Tibial artery (tissue), 4 donors: Measurements from ENCODE around the gene GSTT2B.
"Not testable (repeated sequence)": the region's sequence is repeated elsewhere in the genome, so short reads cannot be mapped to it uniquely, and the experiment has no call there.

Experiments used
- DNase-seq, 2 donors: peaks; one replicate each; pipeline ENCODE4 v3.0.0-alpha.2; 2019
- H3K27ac ChIP-seq, 2 donors: fragments of 200-600 bp; sonication (generic) in 1 of 2; 1 replicate in 1 of 2; 2 replicates in 1 of 2; pipeline ENCODE4 v1.5.1; 2018 to 2019; ENCODE audit warnings: mild to moderate bottlenecking in 1 of 2
- H3K27me3 ChIP-seq, 2 donors: fragments of 200-600 bp; sonication (generic) in 1 of 2; one replicate each; pipeline versions ENCODE4 v1.5.1 to v1.6.0; 2016 to 2019
- H3K36me3 ChIP-seq, 3 donors: fragments of 200-600 bp; sonication (generic) in 2 of 3; one replicate each; pipeline ENCODE4 v1.5.1; 2016 to 2019; ENCODE audit warnings: mild to moderate bottlenecking in 2 of 3
- H3K4me1 ChIP-seq, 4 donors: fragments of 200-600 bp; sonication (generic) in 2 of 4; 1 replicate in 3 of 4; 2 replicates in 1 of 4; pipeline ENCODE4 v1.5.1; 2016 to 2019
- H3K4me3 ChIP-seq, 2 donors: fragments of 200-600 bp; sonication (generic) in 1 of 2; 1 replicate in 1 of 2; 2 replicates in 1 of 2; pipeline ENCODE4 v1.5.1; 2018 to 2019; ENCODE audit warnings: mild to moderate bottlenecking in 2 of 2
- H3K9me3 ChIP-seq, 3 donors: fragments of 200-600 bp; sonication (generic) in 1 of 3; one replicate each; pipeline ENCODE4 v1.5.1; 2016 to 2019
- intact Hi-C: fragments of 100-400 bp; cut with DNase I; formaldehyde crosslinking; loops from one replicate; pipeline ENCODE4 v1.15.0; 2023; ENCODE audit warnings: low total_unique reads
- TF ChIP-seq, protein P1 (sequence below), 2 experiments: fragments of 200-600 bp in 1 of 2; fragments of 450-650 bp in 1 of 2; IDR thresholded peaks; one replicate each; pipeline ENCODE4 v1.5.1; 2017 to 2019; ENCODE audit warnings: antibody characterized with exemption in 2 of 2, mild to moderate bottlenecking in 1 of 2, moderate library complexity in 1 of 2

GSTT2B gene

GRCh38 chr22:23961084-23961771, at the start of gene GSTT2B:
GSTT2B (minus strand) TSS chr22:23961195; CDS start chr22:23961131, 64 bp downstream.
- H3K36me3 ChIP-seq, H3K27me3 ChIP-seq, DNase-seq, H3K9me3 ChIP-seq, intact Hi-C loops, H3K4me1 ChIP-seq, H3K27ac ChIP-seq: not testable (repeated sequence)
- peak within 1 kb of the TSS in 1 of 2 donors; percentile 40 for H3K4me3 ChIP-seq

GRCh38 chr22:24010018-24010391, 49.0 kb upstream of the GSTT2B start:
- no peak overlapping the region for H3K27ac ChIP-seq

DNA sequence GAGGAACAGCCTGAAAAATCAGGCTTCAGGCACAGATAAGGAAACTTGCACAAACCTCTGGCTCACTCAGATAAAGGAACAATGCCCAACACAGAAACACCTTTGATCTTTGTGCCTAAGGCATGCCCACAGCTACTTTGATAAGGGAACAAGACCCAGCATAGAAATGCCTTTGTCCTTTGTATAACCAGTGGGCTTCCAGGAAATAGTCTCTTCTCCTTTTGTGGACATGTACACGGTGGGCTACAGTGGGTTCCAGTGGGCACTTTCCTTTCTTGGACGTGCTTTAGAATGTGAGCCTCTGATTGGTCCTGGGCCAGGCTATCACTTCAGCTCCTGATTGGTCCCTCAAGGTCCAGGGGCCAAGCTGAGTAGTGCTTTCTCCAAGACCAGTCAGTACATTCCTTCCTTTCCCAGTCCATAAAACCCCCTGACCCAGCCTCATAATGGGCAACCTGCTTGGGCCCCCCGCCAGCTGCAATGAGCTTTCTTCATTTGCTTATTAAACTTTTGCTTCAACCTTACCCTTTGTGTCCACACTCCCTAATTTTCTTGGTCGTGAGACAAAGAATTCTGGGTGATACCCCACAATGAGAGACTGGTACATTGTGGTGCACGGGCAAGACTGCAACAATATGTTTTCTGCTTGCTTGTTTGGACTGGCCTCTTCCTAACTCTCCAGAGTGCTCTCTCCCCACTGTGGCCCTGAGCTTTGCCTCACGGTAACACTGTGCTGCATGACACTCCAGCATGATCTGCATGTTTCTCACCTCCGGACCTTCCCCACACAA, 48.4 kb upstream of the GSTT2B start:
- no peak overlapping the region for H3K27ac ChIP-seq
- H3K4me1 ChIP-seq: peaks cover 0 to 35% (median 26%) of the 10 kb centered on the region in 4 donors
- no peaks in the 10 kb centered on the region for H3K27me3 ChIP-seq
- TF ChIP-seq, protein P1, sequence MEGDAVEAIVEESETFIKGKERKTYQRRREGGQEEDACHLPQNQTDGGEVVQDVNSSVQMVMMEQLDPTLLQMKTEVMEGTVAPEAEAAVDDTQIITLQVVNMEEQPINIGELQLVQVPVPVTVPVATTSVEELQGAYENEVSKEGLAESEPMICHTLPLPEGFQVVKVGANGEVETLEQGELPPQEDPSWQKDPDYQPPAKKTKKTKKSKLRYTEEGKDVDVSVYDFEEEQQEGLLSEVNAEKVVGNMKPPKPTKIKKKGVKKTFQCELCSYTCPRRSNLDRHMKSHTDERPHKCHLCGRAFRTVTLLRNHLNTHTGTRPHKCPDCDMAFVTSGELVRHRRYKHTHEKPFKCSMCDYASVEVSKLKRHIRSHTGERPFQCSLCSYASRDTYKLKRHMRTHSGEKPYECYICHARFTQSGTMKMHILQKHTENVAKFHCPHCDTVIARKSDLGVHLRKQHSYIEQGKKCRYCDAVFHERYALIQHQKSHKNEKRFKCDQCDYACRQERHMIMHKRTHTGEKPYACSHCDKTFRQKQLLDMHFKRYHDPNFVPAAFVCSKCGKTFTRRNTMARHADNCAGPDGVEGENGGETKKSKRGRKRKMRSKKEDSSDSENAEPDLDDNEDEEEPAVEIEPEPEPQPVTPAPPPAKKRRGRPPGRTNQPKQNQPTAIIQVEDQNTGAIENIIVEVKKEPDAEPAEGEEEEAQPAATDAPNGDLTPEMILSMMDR (IDR thresholded peaks at IDR 0.05): no peak
- H3K36me3 ChIP-seq: no peaks in the 10 kb centered on the region
- H3K4me3 ChIP-seq: no peak overlapping the region
- no peak for DNase-seq
- intact Hi-C loops: loop anchor here (5.0 kb wide), 1 partner anchor 48 kb away; no protein-coding TSS in a partner anchor
- no peaks in the 10 kb centered on the region for H3K9me3 ChIP-seq

More at GRCh38 chr22:24010018-24010391, 49.0 kb upstream of the GSTT2B start:
- no peak for DNase-seq
- TF ChIP-seq, protein P1 (IDR thresholded peaks at IDR 0.05): no peak
- no peaks in the 10 kb centered on the region for H3K36me3 ChIP-seq
- intact Hi-C loops: loop anchor here (5.0 kb wide), 1 partner anchor 47 kb away; no protein-coding TSS in a partner anchor
- H3K4me3 ChIP-seq: no peak overlapping the region
- H3K9me3 ChIP-seq: no peaks in the 10 kb centered on the region
- peaks cover 0 to 33% (median 24%) of the 10 kb centered on the region in 4 donors for H3K4me1 ChIP-seq
- H3K27me3 ChIP-seq: no peaks in the 10 kb centered on the region

DNA sequence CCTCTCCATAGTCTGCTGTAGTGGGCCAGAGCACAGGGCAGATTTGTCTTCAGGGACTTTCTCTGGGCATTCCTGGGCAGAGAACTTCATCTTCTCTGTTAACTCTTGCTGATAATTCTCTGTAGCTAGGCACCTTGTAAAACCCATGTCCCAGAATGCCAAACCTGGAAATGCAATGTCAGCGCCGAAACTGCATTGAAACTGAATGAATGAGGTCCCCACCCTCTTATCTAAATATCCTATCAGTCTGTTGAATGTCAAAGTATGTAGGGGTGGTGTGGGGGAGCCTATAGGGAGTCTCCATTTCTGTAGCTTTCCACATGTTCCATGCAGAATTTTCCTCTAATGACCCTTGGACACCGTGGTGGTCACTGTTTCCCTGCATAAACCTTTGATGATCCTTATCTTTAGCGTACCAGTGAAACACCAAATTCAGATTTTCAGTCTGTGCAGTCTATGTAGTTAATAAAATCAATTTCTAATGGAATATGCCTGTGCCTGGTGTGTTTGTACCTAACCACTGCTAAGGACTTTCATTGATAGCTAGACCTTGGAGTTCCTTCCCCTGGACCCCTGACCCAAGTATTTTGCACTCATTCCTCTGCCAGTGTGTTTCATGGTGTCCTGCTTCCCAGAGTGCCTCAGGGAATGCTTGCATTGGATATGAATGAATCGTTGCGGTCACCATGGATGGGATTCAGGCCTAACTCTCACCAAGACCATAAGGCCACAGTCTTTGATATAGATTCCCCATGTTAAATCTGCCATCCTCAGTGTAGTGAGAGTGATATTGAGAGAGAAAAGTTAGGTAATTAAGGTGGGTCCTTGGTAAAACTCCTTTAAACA, 47.6 kb upstream of the GSTT2B start:
- H3K4me3 ChIP-seq: no peak overlapping the region
- H3K27ac ChIP-seq: no peak overlapping the region
- peaks cover 0 to 35% (median 26%) of the 10 kb centered on the region in 4 donors for H3K4me1 ChIP-seq
- H3K9me3 ChIP-seq: no peaks in the 10 kb centered on the region
- no peak for DNase-seq
- TF ChIP-seq, protein P1 (IDR thresholded peaks at IDR 0.05): no peak
- H3K27me3 ChIP-seq: no peaks in the 10 kb centered on the region
- no peaks in the 10 kb centered on the region for H3K36me3 ChIP-seq
- intact Hi-C loops: no loop called here

GRCh38 chr22:24008022-24008283, 47.0 kb upstream of the GSTT2B start:
- Histone ChIP-seq H3K36me3 (no peaks in the 10 kb centered on the region), H3K9me3 (no peaks in the 10 kb centered on the region), H3K4me1 (peaks cover 0 to 30% (median 25%) of the 10 kb centered on the region in 4 donors), H3K27me3 (no peaks in the 10 kb centered on the region), H3K4me3 (no peak overlapping the region), H3K27ac (no peak overlapping the region)
- intact Hi-C loops: no loop called here
- DNase-seq: no peak
- TF ChIP-seq, protein P1 (IDR thresholded peaks at IDR 0.05): no peak
